SK-N-SH treated with all-trans-retinoic acid at 6 μM for 48 hours (cell line): Measurements from ENCODE around the gene ADAM23.

Source experiments
- ATAC-seq: fragments of 200-7000 bp; cut with Tn5 transposase; 3 replicates; pipeline ENCODE4 v1.9.1; 2020; ENCODE audit warnings: mild to moderate bottlenecking, moderate library complexity
- ARNTL ChIP-seq: fragments of 450-650 bp; formaldehyde crosslinking; IDR thresholded peaks from 2 replicates; pipeline ENCODE4 v1.5.0; 2020; ENCODE audit warnings: low read depth, mild to moderate bottlenecking, moderate library complexity, borderline replicate concordance
- BACH2 ChIP-seq: fragments of 250-450 bp; sonication (Bioruptor Pico); IDR thresholded peaks from 2 replicates; pipeline ENCODE4 v1.9.0; 2021; ENCODE audit warnings: mild to moderate bottlenecking, borderline replicate concordance
- ESRRG ChIP-seq: fragments of 250-450 bp; sonication (Bioruptor Pico); IDR thresholded peaks from 2 replicates; pipeline ENCODE4 v1.6.1; 2021; ENCODE audit warnings: mild to moderate bottlenecking
- ISL1 ChIP-seq: fragments of 250-450 bp; sonication (Bioruptor Pico); IDR thresholded peaks from 2 replicates; pipeline ENCODE4 v2.1.2; 2022; ENCODE audit warnings: mild to moderate bottlenecking, moderate library complexity
- OSR1 ChIP-seq: fragments of 250-450 bp; sonication (Bioruptor Pico); IDR thresholded peaks from 2 replicates; pipeline ENCODE4 v1.8.0; 2022; ENCODE audit warnings: moderate library complexity, mild to moderate bottlenecking, inconsistent platforms
- POU6F1 ChIP-seq: fragments of 250-450 bp; sonication (Bioruptor Pico); IDR thresholded peaks from 2 replicates; pipeline ENCODE4 v1.8.0; 2021; ENCODE audit warnings: low read depth, mild to moderate bottlenecking, moderate library complexity, borderline replicate concordance
- PPARA ChIP-seq: fragments of 250-450 bp; sonication (Bioruptor Pico); IDR thresholded peaks from 2 replicates; pipeline ENCODE4 v1.5.0; 2020; ENCODE audit warnings: mild to moderate bottlenecking, borderline replicate concordance
- RARB ChIP-seq: fragments of 250-450 bp; sonication (Bioruptor Pico); IDR thresholded peaks from 2 replicates; pipeline ENCODE4 v1.8.0; 2021; ENCODE audit warnings: mild to moderate bottlenecking, moderate library complexity
- SNAI2 ChIP-seq: fragments of 250-450 bp; sonication (Bioruptor Pico); IDR thresholded peaks from 2 replicates; pipeline ENCODE4 v1.5.0; 2020; ENCODE audit warnings: mild to moderate bottlenecking, moderate library complexity
- TCF4 ChIP-seq: fragments of 250-450 bp; sonication (Bioruptor Pico); IDR thresholded peaks from 2 replicates; pipeline ENCODE4 v1.8.0; 2021; ENCODE audit warnings: mild to moderate bottlenecking, moderate library complexity, borderline replicate concordance
- TOX ChIP-seq: fragments of 250-450 bp; sonication (Bioruptor Pico); IDR thresholded peaks from 2 replicates; pipeline ENCODE4 v1.8.0; 2021; ENCODE audit warnings: mild to moderate bottlenecking, moderate library complexity, borderline replicate concordance
- TSHZ2 ChIP-seq: fragments of 250-450 bp; sonication (Bioruptor Pico); IDR thresholded peaks from 2 replicates; pipeline ENCODE4 v1.5.0; 2020; ENCODE audit warnings: mild to moderate bottlenecking, moderate library complexity
- ZC3H10 ChIP-seq: fragments of 250-450 bp; sonication (Bioruptor Pico); IDR thresholded peaks from 2 replicates; pipeline ENCODE4 v1.5.1; 2021; ENCODE audit warnings: mild to moderate bottlenecking, moderate library complexity
- ZFP30 ChIP-seq: fragments of 450-650 bp; formaldehyde crosslinking; IDR thresholded peaks from 2 replicates; pipeline ENCODE4 v1.5.0; 2022; ENCODE audit warnings: mild to moderate bottlenecking, moderate library complexity
- ZNF565 ChIP-seq: fragments of 450-650 bp; formaldehyde crosslinking; conservative IDR thresholded peaks from 2 replicates; pipeline ENCODE4 v1.5.0; 2020; ENCODE audit warnings: low read depth, mild to moderate bottlenecking, moderate library complexity
- ZNF70 ChIP-seq: fragments of 450-650 bp; formaldehyde crosslinking; IDR thresholded peaks from 2 replicates; pipeline ENCODE4 v1.5.0; 2020; ENCODE audit warnings: mild to moderate bottlenecking, moderate library complexity
- TF ChIP-seq, protein P1 (sequence below): fragments of 250-450 bp; sonication (Bioruptor Pico); IDR thresholded peaks from 2 replicates; pipeline ENCODE4 v1.5.1; 2020; ENCODE audit warnings: low read depth, mild to moderate bottlenecking, moderate library complexity
- TF ChIP-seq, protein P2 (sequence below): fragments of 250-450 bp; sonication (Bioruptor Pico); IDR thresholded peaks from 2 replicates; pipeline ENCODE4 v1.5.1; 2021; ENCODE audit warnings: mild to moderate bottlenecking, moderate library complexity

ADAM23 gene

DNA sequence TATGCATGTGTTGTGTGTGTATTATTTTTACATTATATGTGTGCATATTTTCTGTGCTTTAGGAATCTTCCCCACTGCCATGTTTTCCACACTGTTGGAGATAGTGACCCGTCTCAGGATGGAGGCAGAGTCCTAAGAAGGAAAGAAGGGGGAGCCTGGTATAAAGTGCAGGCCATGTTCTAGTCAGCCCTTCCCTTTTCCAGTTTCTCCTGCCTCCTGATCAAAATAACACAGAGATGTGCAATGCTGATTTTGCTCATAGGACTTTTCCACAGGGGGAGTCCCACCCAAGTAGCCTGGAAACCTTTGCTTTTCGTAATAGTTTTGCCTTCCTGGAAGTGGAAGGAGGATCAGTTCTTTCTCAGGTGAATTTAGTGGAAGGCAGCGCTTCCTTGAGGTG, 126.1 kb downstream of the ADAM23 start (continued):
- TF ChIP-seq POU6F1 (CRISPR knock-in tag), result no peak
- no peak for TF ChIP-seq ZC3H10 (CRISPR knock-in tag)
- no peak for TF ChIP-seq ZFP30 (CRISPR knock-in tag)
- TF ChIP-seq ZNF565 (CRISPR knock-in tag), result no peak

DNA sequence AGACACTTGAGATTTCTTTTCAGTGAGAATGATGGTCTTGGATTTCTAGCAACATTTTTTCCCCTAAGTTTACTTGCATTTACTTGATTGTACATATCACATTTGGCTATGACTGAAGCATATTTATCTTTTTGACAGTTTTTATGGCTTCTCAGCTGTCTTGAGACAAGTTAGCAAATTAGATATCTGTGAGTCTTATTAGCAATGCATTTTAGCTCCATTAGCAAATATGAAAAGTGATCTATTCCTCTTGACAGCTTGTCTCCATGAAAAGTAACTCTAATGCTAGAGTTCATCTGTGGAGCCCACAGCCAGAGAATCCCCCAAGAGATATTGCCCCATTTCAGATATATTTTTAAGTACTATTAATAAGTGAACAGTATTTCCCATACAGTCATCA, 126.9 kb downstream of the ADAM23 start:
- ATAC-seq, result no peak
- no peak for TF ChIP-seq TCF4 (CRISPR knock-in tag)
- no peak for TF ChIP-seq ZC3H10 (CRISPR knock-in tag)
- TF ChIP-seq, all 23 proteins: peak for 0

DNA sequence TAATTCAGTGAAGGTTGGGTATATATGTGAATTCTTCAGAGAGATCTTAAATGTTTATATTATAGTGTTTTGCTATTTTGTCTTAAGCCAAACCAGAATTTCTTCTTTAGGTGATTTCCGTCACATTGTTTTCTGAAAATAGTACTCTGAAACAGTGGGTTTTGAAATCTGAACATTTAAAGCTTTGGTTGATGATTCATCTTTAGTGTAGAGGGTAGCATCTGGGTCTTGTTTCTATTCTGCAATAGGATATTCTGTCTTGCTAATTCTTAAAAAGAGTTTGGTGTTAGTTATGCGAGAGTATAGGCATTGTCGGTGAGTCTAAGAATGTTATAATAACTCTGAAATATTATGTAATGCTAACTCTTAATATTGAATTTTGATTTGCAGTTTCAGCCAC, 129.4 kb downstream of the ADAM23 start:
- no peak for TF ChIP-seq ZFP30 (CRISPR knock-in tag)
- no peak for TF ChIP-seq TSHZ2
- no peak for TF ChIP-seq SNAI2
- TF ChIP-seq ZNF565 (CRISPR knock-in tag), result no peak
- no peak for TF ChIP-seq ARNTL (CRISPR knock-in tag)
- no peak for TF ChIP-seq PPARA (CRISPR knock-in tag)
- no peak for TF ChIP-seq ISL1 (CRISPR knock-in tag)
- no peak for TF ChIP-seq ZC3H10 (CRISPR knock-in tag)
- TF ChIP-seq, protein P1, sequence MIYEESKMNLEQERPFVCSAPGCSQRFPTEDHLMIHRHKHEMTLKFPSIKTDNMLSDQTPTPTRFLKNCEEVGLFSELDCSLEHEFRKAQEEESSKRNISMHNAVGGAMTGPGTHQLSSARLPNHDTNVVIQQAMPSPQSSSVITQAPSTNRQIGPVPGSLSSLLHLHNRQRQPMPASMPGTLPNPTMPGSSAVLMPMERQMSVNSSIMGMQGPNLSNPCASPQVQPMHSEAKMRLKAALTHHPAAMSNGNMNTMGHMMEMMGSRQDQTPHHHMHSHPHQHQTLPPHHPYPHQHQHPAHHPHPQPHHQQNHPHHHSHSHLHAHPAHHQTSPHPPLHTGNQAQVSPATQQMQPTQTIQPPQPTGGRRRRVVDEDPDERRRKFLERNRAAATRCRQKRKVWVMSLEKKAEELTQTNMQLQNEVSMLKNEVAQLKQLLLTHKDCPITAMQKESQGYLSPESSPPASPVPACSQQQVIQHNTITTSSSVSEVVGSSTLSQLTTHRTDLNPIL (CRISPR knock-in tag), result no peak
- no peak for TF ChIP-seq ESRRG
- TF ChIP-seq OSR1 (CRISPR knock-in tag), result no peak
- TF ChIP-seq RARB (CRISPR knock-in tag), result no peak
- no peak for ATAC-seq

DNA sequence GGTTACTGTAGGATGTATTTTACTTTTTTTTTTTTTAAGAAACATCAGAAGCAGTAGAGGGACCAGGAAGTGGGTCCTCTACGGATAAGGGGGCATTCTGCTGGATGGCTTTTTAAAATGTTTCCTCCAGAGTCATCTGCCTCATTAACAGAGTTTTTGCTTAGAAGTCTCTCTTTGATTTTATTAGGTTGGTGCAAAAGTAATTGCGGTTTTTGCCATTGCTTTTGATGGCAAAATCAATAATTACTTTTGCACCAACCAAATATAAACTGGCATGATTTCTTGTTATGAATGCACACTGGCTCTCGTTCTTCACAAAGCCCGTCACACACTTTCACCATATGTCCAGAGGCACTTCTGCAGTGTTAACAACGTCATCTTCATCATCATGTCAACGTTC, 130.5 kb downstream of the ADAM23 start:
- TF ChIP-seq ESRRG (no peak), TOX (CRISPR knock-in tag) (no peak), ZNF70 (CRISPR knock-in tag) (no peak), RARB (CRISPR knock-in tag) (no peak), PPARA (CRISPR knock-in tag) (no peak)
- TF ChIP-seq, protein P1 (CRISPR knock-in tag), result no peak
- ATAC-seq, result no peak

- ATAC-seq, result no peak
- TF ChIP-seq, protein P1 (CRISPR knock-in tag), result no peak
- TF ChIP-seq PPARA (CRISPR knock-in tag) (no peak), TCF4 (CRISPR knock-in tag) (no peak), ESRRG (no peak), BACH2 (CRISPR knock-in tag) (no peak), RARB (CRISPR knock-in tag) (no peak), TSHZ2 (no peak), TOX (CRISPR knock-in tag) (no peak), ISL1 (CRISPR knock-in tag) (no peak), ZNF565 (CRISPR knock-in tag) (no peak), ARNTL (CRISPR knock-in tag) (no peak)
- TF ChIP-seq, protein P2, sequence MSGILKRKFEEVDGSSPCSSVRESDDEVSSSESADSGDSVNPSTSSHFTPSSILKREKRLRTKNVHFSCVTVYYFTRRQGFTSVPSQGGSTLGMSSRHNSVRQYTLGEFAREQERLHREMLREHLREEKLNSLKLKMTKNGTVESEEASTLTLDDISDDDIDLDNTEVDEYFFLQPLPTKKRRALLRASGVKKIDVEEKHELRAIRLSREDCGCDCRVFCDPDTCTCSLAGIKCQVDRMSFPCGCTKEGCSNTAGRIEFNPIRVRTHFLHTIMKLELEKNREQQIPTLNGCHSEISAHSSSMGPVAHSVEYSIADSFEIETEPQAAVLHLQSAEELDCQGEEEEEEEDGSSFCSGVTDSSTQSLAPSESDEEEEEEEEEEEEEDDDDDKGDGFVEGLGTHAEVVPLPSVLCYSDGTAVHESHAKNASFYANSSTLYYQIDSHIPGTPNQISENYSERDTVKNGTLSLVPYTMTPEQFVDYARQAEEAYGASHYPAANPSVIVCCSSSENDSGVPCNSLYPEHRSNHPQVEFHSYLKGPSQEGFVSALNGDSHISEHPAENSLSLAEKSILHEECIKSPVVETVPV (CRISPR knock-in tag), result no peak
- TF ChIP-seq, all 23 proteins: peak for 0
These were observed 141.2 kb downstream of the ADAM23 start for GRCh38 chr2:206584323-206585116.
